WERI-Rb-1 (cell line): ENCODE data around the gene SOX18.

Experiments used
- DNase-seq: peaks from one replicate; pipeline ENCODE4 v3.0.0-alpha.2; 2020
- H3K27ac ChIP-seq: fragments of 250-450 bp; sonication (Bioruptor Pico); 2 replicates; pipeline ENCODE4 v1.5.1; 2020; ENCODE audit warnings: mild to moderate bottlenecking, moderate library complexity
- H3K27me3 ChIP-seq: fragments of 250-450 bp; sonication (Bioruptor Pico); 2 replicates; pipeline ENCODE4 v1.5.1; 2021; ENCODE audit warnings: mild to moderate bottlenecking, low read depth, moderate library complexity; ENCODE audit not compliant: insufficient read depth, severe bottlenecking
- H3K36me3 ChIP-seq: fragments of 250-450 bp; sonication (Bioruptor Pico); 2 replicates; pipeline ENCODE4 v1.5.1; 2020; ENCODE audit warnings: mild to moderate bottlenecking, moderate library complexity
- H3K4me3 ChIP-seq: 2 replicates; pipeline ENCODE4 v1.5.1; 2011; ENCODE audit warnings: low read depth, mild to moderate bottlenecking, control low read depth, low read length
- H3K9me3 ChIP-seq: fragments of 250-450 bp; sonication (Bioruptor Pico); 2 replicates; pipeline ENCODE4 v1.5.1; 2021; ENCODE audit warnings: mild to moderate bottlenecking, moderate library complexity; ENCODE audit not compliant: severe bottlenecking
- CTCF ChIP-seq: IDR thresholded peaks from 2 replicates; pipeline ENCODE4 v1.5.1; 2011; ENCODE audit warnings: low read depth, mild to moderate bottlenecking, control low read depth, inconsistent platforms, low read length

The SOX18 gene

GRCh38 chr20:64003960-64004725 lies 45.3 kb downstream of the SOX18 start:
- H3K4me3 ChIP-seq, result no peak overlapping the region
- no peak for DNase-seq
- peaks cover 9% of the 10 kb centered on the region; the same call in 1 of the 2 replicates for H3K36me3 ChIP-seq
- TF ChIP-seq CTCF, result no peak
- H3K27me3 ChIP-seq, result no peaks in the 10 kb centered on the region
- no peak overlapping the region for H3K27ac ChIP-seq
- no peaks in the 10 kb centered on the region for H3K9me3 ChIP-seq

GRCh38 chr20:64001607-64002011 lies 47.8 kb downstream of the SOX18 start:
- Histone ChIP-seq H3K27me3 (no peaks in the 10 kb centered on the region), H3K9me3 (no peaks in the 10 kb centered on the region), H3K4me3 (no peak overlapping the region), H3K36me3 (peaks cover 9% of the 10 kb centered on the region), H3K27ac (no peak overlapping the region)
- no peak for DNase-seq
- no peak for TF ChIP-seq CTCF

GRCh38 chr20:64000906-64001305 lies 48.5 kb downstream of the SOX18 start:
- Histone ChIP-seq H3K4me3 (no peak overlapping the region), H3K27ac (no peak overlapping the region), H3K27me3 (no peaks in the 10 kb centered on the region), H3K36me3 (peaks cover 11% of the 10 kb centered on the region), H3K9me3 (no peaks in the 10 kb centered on the region)
- TF ChIP-seq CTCF, result no peak
- DNase-seq, result no peak
